Lower leg skin (tissue), 3 donors: ENCODE results near the gene KLHDC8A.

Source experiments
- POLR2A ChIP-seq, 2 donors: fragments of 450-650 bp; IDR thresholded peaks; one replicate each; pipeline ENCODE4 v1.6.1; 2016 to 2017; ENCODE audit warnings: antibody characterized with exemption in 2 of 2, mild to moderate bottlenecking in 1 of 2, moderate library complexity in 1 of 2
- TF ChIP-seq, protein P1 (sequence below), 3 donors: fragments of 450-650 bp; IDR thresholded peaks; one replicate each; pipeline ENCODE4 v1.5.1; 2016; ENCODE audit warnings: antibody characterized with exemption in 3 of 3, mild to moderate bottlenecking in 3 of 3, moderate library complexity in 2 of 3

GRCh38 chr1:205396967-205397616 lies 40.4 kb upstream of the KLHDC8A start:
- TF ChIP-seq, protein P1, sequence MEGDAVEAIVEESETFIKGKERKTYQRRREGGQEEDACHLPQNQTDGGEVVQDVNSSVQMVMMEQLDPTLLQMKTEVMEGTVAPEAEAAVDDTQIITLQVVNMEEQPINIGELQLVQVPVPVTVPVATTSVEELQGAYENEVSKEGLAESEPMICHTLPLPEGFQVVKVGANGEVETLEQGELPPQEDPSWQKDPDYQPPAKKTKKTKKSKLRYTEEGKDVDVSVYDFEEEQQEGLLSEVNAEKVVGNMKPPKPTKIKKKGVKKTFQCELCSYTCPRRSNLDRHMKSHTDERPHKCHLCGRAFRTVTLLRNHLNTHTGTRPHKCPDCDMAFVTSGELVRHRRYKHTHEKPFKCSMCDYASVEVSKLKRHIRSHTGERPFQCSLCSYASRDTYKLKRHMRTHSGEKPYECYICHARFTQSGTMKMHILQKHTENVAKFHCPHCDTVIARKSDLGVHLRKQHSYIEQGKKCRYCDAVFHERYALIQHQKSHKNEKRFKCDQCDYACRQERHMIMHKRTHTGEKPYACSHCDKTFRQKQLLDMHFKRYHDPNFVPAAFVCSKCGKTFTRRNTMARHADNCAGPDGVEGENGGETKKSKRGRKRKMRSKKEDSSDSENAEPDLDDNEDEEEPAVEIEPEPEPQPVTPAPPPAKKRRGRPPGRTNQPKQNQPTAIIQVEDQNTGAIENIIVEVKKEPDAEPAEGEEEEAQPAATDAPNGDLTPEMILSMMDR (IDR thresholded peaks at IDR 0.05) = no peak
- no peak for TF ChIP-seq POLR2A (IDR thresholded peaks at IDR 0.05)
